Activated CD4-positive, alpha-beta T cell treated with anti-CD3 and anti-CD28 coated beads, Interleukin-2, amount 50 U/mL, for 48 hours (primary cell): Measurements from ENCODE around the gene PRKAG1.

Source experiments
- DNase-seq, 2 experiments: peaks; one replicate each; pipeline ENCODE4 v3.0.0-alpha.2; 2020

The PRKAG1 gene

DNA sequence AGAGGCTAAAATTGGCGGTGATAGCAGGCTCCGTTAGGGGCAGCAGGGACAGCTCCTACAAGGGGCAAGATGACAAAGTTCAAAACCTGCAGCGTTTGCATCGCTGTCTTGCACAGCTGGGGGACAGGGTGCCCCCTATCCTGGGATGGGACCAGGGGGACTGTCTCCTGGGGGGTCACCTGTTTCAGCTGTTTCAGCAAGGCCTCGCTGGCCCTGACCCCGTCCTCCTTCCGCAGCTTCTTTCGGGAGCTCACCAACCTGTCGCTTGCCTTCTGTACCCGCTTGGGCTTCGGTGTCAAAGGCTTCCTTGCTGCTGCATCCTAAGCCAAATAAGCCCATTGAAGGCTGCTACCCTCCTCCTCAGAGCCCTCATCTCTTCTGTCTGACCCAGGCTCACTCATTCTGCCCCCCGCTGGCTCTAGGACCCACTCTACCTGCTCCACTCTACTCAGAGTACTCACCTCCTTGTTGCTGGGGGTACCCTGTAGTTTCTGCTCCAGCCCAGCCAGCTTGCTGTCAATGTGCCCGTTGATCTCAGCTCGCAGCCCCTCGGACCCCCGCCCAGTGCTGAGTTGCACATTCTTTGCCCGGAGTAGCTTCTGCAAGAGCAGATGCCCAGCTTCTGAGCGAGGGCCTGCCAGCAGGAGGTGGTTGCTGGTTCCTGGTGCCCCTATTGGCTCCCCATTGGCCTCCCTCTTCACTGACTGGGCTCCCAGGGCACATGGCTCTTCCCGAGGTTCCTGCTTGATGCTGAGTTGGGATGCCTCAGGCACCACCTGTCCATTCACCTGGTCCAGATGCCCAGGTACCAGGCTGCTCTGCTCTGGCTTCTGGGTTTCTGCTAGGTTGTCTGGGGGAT is 12.4 kb upstream of the PRKAG1 start:
- DNase-seq: no peak

DNA sequence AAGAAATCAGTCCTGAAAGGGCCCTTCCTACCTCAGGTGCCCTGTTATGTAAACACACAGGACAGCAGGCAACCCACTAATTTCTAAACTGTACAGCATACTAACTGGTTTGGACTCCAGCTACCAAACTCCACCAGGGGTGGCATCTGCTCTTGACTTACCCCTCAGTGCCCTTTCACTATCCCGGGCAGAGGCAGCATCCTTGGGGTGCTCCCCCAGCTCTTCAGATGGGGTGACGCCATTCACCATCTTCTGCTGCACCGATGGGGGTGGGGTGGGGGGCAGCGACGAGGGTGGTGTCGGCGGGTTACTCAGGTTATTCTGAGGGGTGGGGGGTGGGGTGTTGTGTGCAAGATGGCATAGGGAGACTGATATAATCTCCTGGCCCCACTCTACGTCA is 11.5 kb upstream of the PRKAG1 start:
- no peak for DNase-seq

DNA sequence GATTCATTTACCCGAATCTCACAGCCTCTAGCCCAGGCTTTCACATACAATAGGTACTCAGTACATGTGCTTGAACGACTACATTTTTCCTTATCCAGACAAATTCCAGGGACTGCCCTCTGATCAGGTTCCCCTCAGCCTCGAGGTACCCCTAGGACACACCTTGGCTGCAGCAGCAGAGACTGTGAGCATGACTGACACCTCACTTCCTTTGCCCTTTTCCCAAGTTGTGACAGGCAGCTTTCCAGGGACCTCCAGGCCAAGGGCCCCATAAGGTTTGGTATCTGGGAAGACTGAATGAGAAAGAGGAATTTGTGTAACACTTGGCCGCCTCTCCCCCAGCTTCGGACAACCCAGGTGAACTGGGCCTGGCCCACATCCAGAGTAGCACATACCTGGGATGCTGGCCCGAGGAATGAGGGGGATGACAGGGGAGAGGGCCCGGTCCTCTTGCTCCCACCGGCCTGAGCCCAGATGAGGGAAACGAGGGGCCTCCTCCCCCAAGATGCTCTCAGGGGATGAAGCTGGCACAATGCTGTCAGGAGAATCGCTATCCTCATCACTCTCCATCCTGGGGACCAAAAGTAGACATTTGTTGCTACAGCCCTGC is 10.2 kb upstream of the PRKAG1 start:
- no peak for DNase-seq

DNA sequence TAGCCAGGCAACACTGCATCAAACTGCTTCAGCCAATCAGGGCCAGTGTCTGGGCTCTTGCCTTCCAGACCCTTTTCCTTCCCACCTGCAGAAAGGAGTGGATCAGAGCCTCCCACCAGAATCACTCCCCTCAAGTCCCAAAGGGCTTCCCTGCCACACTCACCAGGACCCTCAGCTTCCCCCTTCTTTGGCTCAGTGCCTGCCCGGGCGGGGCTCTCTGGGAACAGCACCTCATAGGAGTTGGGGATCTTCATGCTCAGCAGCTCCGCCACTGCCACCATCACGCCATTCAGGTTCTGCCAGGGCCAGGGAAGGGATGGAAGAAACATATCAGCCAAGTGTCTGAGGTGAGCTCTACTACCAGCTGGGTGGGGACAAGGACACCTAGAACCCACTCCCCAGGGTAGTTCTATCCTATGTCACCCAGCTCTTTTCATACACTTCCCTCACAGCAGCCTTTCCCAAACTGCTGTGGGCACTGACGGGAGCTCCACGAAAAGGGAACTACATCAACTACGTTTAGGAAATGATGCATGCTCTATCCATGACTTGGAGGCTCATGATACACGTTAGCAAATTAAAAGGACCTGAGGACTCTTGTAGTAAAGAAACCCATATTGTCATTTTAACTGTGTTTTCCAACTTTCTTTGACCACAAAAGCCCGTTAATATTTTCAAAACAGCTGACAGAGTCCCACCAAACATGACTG is 9.4 kb upstream of the PRKAG1 start:
- DNase-seq: no peak

DNA sequence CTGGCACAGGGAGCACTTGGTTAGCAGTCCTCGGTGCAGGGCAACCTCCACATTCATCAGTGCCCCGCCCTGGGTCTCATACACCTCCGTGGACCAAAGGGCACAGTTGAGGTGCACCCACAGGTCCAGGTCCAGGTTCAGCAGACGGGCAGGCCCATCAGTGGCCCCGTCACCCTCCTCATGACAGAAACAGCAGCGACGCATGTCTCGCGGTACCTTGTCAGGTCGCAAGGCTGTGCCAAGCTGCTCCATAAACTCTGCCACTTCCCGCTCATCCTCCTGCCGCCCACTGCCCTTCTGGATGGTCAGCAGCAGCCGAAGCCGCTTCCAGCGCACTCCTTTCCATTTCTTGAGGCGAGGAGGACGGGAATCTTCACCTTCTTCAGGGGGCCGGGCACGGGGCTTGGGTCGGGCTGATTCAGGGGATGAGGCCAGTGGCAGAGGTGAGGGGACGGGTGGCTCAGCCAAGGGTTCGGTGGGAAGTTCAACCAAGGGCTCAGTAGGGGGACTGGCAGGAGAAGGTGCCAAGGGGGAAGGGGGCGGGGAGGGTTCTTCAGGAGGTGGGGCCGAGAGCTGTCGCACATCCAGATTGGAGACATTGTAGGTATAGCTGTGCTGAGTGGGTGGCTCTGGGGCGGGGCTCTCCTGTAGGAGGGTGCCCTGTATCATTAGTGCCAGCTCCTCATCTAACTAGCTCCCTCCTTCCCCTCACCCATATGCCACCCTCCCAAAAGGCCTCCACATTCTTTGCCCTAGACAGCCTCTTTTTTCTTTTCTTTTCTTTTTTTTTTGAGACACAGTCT is 8.3 kb upstream of the PRKAG1 start:
- no peak for DNase-seq

DNA sequence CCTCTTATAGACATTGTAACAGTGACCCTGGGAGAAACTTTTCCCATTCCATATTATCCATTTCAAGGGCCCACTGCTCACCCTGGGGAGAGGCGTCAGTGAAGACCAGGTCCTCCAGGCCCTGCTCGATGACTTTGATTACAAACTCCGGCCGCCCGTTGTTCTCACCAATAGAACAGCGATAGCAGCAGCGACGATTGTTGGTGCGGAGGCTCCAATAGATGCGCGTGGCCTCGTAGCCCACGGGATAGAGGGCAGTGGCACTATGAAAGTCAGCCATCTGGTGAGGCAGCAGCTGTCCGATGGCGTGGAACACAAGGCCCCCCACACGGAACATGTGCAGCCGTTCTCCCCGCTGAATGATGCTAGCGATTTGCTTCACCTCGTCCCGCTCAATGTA is 7.5 kb upstream of the PRKAG1 start:
- DNase-seq: no peak

DNA sequence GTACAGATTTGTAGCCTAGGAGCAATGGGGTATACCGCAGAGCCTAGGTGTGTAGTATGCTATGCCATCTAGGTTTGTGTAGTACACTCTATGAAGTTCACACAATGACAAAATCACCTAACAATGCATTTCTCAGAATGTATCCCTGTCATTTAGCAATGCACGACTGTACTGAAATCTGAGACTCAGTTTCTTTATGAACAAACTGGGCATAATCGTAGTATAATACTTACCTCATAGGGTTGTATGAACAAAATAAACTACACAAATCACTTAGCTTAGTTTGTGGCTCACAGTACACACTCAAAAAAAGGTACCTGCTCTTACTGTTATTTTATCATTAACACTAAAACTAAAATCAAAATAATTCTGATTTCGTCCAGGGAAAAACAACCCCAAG is 6.9 kb upstream of the PRKAG1 start:
- no peak for DNase-seq

DNA sequence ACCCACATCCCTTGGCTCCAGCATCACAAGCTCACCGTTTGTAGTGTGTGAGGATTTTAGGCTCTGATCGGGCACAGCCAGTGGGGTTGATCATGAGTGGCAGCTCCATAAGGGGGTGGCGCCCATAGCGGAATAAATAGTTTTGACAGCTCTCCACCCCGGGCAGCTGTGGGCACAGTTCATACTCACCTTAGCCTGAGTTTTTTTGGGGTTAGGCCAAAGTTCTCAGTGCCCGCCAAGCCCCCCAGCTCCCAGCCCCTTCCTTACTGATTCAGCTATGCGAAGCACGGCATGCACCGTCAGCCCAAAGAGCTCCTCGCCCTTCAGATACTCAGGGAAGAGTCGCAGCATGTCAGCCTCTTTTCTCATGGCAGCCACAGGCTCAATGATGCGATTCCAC is 6.0 kb upstream of the PRKAG1 start:
- DNase-seq: no peak

DNA sequence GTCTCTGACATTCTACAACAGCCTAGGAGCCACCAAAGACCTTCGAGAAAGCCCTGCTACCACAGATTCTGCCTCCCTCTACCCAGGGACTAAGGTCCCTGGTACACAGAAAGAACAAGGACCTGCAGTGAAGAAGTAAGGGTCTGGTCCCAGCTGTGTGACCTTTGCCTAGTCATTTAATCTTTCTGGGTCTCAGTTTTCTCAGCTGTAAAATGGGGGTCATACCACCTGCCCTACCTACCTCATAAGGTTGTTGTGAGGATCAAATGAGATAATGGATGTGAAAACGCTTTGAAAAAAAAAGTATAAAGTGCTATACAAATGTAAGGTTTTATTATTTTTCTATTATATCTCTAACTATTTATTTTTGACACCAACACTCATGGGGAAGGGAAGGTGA is 5.2 kb upstream of the PRKAG1 start:
- DNase-seq: no peak

DNA sequence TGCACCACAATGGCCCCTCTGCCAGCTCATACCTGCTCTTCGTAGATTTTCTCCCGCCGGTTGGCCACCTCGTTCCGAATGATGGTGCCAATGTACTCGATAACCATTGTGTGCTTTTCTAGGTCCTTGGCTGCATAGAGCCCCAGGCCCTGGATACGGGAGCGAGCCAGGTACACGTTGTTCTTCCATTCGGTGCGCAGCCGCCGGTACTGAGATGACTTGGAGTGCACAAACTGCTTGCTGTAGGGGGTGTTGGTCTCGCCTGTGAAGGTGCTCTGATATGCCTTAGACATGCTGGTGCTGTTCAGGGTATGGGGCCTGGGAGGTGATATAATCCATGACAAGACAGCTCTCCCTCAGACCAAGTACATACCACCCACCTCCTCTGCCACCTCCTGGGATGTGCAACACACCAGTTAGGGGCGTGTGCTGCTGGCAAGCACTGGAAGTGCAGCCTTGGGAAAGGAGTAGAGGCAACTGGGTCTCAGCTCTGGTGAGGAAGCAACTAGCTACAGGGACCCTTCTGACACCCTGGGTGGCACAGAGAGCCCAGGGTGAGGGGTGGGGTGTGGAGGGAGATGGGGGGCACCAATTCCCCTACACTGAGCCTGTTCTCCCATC is 4.1 kb upstream of the PRKAG1 start:
- DNase-seq: no peak

DNA sequence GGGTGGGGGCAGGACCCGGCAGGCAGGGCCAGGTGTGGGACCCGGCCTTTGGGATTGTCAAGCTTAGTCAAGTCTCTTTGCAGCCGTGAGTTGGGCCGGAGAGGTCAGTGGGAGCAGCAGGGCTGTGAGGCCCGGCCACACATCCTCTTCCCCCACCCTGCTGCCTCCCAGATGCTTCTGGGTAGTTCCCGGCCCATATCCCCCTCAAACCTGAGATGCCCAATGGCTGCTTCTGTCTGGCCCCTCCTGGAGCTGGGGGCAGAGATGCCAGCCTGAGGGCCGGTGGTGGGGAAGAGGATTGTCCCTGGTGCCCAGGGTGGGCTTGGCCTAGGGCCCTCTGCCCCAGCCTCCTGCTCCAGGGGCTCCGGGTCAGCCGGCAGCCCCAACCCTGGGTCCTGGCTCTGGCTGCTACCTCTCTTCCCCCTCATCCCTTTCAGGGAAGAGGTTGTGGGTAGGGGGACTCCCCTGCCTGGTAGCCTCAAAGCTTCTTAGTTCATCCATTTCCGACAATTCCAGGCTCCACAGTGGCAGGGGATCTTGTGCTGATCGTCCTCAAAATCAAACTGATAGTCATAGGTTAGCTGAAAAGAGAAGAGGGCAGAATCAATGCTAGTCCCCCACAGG is 2.8 kb upstream of the PRKAG1 start:
- no peak for DNase-seq

DNA sequence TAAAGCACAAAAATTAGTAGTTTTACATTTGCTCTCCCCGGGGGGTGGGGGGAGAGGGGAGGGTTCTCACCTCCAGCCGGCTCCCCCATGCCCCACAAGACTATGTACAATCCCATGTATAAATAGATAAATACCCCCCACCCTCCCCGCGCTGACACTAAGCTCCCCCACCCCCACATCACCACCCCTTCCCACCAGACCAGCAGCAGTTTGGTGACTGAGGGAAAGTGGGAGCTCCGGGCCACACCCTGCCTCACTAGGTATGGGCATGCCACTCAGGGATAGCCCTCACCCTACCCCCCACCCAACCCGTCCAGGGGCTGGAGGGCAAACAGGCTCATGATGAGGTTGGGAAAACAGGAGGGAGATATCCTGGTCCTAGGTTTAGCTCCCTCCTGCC is 1.9 kb upstream of the PRKAG1 start:
- no peak for DNase-seq

DNA sequence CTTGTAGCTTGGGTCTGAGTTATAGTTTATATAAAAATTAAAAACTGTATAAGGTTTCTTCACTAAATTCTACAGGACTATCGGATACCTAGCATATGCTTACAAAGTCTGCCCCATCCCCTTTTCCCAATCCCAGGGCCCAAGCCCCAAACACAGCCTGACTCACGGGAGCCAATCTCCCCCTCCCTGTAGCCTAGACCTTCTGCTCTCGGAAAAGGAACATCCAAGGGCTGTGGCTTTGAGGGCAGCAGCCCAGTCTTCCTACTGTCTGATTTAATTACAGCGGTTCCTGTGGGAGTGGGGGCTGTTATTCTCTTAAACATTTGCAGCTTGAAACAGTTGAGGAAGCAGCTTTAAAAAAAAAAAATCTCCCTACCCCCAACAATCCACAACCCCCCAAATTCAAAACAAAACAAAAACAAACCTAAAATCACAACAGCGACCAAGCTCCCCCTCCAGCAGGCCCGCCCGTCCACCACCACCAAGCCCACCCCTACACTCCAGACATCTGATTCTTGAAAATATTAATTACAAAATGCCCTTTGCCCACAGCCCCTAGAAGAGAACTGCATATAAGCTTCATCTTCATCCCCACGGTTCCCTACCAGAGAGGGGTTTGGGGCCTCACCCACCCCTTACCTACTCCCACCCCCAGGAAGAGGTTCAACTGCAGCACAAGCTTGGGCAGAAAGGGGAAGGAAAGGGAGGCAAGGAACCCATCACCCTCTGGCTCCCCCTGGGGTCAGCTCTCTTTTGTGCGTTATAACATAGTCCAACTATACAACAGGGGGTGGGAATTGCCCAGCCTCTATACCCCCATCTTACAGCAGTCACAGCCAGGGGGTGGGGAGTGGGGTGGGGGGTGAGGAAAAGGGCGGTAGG is 1.1 kb upstream of the PRKAG1 start:
- peak; percentile 40 to 62 for DNase-seq

DNA sequence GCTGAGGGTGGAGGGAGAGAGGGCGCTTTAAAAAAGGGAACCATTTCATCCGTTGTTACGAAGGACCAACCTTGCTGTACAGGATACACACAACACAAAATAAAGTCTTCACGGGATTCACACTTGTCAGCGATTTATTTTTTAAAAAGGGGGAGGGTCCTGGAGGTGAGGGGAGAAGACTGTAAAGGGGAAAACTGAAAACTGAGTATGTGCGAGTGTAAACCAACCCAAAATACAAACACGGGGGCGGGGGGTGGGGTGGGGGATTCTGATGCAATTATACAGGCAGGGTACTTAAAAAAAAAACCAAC is 499 bp upstream of the PRKAG1 start:
- no peak for DNase-seq

DNA sequence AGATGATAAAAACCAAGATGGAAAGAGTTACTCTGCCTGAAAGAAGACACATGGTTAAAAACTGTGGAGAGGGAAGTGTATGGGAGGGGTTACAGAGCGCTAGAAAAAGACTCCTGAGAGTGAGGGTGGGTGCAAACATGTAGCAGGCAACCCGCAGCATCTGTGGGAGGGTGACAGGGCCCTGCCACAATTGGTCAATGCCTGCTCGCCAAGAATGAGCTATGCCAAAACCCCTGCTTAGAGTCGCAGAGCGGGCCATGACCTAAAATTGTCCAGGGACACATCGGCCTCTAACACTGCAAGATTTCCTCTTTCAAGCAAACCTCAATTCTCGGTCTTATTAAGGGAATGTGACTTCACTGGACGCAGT is 700 bp downstream of the PRKAG1 start:
- DNase-seq: peak; percentile 64 to 72

DNA sequence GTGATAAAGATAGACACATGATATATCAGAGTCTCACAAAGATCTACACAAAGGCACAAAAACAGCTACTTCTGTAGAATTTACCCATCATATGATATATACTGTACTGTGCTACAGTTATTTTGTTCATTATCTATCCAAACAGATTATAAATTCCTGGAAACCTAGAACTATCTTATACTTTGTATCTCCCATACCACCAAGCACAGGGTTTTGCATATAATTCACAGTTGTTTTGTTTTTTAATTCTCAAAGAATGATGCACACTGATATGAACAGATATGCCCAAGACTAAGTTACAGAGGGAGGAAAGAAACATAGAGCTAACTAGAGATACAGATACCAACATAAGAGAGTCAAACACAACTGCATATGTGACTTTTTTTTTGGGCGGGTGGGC is 3.4 kb downstream of the PRKAG1 start:
- DNase-seq: no peak

DNA sequence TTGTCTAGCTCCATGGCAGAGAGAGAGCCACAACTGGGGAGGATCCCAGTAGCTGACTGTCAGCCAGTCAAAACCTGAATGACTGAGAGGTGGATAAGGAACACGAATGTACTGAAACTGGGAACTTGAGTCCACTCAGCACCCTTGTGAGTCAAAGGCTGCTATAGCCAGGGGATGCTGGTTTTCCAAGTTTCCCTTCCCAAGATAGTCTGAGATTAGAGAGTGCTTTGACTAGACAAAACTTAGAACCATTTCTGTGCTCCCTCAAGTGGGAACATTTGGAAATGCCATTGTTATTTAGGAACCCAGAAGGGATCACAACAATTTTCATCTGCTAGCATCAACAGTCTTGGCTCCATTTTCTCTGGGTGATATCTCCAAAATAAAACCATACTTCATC is 4.0 kb downstream of the PRKAG1 start:
- DNase-seq: no peak

DNA sequence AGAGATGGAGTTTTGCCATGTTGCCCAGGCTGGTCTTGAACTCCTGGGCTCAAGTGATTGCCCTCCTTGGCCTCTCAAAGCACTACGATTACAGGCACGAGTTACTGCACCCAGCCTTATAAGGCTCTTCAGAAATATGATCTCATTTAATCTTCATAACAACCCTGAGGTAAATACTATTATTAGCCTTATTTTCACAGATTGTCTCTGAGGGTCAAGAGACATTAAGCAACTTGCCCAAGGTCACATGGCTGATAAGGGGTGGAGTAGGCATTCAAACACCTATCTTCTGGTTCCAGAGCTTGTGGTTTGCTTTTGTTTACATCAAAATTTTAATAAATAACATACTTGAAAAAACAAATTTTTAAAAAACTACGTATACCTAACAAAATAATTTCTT is 5.1 kb downstream of the PRKAG1 start:
- DNase-seq: no peak

DNA sequence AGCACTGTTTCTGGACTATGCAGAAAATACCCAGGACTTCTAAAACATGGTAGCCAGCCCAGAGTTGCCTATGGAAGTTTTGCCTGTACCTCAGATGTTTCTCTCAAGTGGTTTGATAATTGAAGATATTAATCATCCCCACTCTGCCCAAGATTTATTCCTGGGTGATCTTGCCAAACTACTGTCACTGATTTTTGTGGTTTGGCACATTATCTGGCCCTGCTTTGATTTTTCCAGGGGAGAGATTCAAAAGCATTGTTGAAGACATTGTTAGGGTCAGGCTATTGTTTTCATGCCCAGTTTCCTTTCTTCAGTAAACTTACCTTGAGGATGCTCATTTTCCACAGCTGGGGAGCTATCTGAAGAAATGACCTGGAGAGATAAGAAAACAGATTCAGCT is 5.8 kb downstream of the PRKAG1 start:
- no peak for DNase-seq

DNA sequence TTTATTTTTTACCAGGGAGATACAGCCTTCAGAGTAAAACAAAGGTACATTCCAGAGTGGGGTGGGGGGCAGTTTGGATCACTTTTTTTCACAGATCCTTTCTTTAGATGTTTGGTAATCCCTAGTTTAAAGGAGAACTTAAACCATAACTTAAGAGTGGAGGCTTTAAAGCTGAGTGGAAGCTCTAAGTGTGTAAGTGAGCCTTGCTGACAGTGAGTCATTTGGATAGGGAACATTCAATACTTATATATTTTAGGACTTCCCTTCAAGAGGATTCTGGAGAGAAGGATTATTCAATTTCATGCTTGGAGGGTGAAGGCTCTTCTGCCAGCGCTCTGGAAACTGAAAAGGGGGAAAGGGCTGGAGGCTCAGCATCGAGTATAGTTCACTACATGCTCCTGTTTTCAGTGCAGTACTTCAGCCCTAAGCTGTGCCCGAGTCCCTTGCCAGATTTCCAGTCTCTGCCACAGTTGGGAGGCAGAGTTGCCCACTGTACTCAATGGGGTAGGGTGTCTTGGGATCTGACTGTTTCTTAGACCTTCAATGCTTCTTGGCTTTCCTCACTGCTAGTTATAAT is 8.4 kb downstream of the PRKAG1 start:
- DNase-seq: no peak

DNA sequence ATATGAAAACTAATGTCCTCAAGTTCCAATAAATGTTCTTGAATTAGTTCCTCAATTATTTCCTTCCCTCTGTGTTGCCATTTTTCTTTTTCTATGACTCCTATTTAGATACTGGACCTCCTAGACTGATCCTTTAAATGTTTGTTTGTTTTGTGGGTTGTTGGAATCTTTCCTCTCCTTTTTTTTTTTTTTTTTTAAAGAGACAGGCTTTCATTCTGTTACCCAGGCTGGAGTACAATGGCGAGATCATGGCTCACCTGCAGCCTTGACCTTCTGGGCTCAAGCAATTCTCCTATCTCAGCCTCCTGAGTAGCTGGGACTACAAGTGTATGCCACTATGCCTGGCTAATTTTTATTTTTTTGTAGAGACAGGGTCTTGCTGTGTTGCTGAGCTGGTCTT is 9.6 kb downstream of the PRKAG1 start:
- DNase-seq: no peak
